ENCODE data around the gene NCKIPSD. TPM values are rescaled to one million over a fixed set of nuclear protein-coding genes. Genes with fewer than 3 reads are reported as not detected.

NCKIPSD gene
- total RNA-seq, 1 experiment from 2014 or later, result 26.9 TPM

DNA sequence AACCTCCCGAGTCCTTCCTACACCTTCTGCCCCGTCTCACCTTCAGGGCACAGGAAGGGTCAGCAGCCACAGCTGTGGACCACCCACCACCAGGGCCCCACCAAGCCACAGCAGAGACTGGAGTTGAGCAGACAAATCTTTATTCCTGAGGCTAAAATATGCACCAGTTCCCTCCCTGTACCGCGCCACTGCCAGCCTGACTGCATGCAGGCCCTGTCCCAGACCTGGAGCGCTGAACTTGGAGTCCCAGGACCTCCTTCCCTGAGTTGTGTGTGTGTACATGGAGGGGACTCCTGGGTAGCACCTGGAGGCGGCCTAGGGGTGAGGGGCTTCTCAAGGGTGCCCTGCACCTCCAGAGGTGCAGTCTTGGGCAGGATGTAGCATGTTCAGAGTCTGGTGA, 60.1 kb downstream of the NCKIPSD start:
- BruUV-seq (replicated peaks), result no TSS peak
- no peak overlapping the region for H3K4me3 Mint-ChIP-seq (ENCODE audit: low read depth, unreplicated experiment)
- H3K27me3 Mint-ChIP-seq (ENCODE audit: unreplicated experiment), result no peaks in the 10 kb centered on the region
- peaks cover 15% of the 10 kb centered on the region for H3K36me3 Mint-ChIP-seq (ENCODE audit: insufficient read depth, unreplicated experiment)
- TF ChIP-seq CTCF (IDR thresholded peaks at IDR 0.05; ENCODE audit: unreplicated experiment), result no peak
- no peaks in the 10 kb centered on the region for H3K9me3 Mint-ChIP-seq (ENCODE audit: low read depth, unreplicated experiment)
- intact Hi-C loops (cut with micrococcal nuclease; ENCODE audit: unreplicated experiment), result no loop called here
- no peak for DNase-seq
- H3K4me1 Mint-ChIP-seq (ENCODE audit: low read depth, unreplicated experiment), result no peaks in the 10 kb centered on the region
- no peak overlapping the region for H3K27ac Mint-ChIP-seq (ENCODE audit: unreplicated experiment)
- CTCF ChIA-PET, result no interaction called here

DNA sequence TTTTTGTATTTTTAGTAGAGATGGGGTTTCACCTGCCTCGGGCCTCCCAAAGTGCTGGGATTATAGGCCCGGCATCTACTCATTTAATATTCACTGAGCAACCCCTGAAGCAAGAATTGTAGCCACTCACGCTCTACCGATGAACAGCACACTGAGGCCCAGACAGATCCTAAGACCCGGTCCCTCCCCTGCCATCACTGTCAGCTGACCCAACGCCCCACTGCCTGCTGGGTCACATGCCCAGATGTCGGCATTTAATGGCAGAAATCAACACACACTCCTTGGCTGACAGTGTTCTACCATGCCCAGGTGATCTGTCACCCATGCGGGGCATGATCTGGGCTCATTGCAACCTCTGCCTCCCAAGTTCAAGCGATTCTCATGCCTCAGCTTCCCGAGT, 60.9 kb downstream of the NCKIPSD start:
- DNase-seq, result no peak
- BruUV-seq (replicated peaks), result no TSS peak
- TF ChIP-seq CTCF (IDR thresholded peaks at IDR 0.05; ENCODE audit: unreplicated experiment), result no peak
- CTCF ChIA-PET, result interaction anchor here (1.3 kb wide), 1 partner anchor 11 kb away, joined by 3 read pairs; the partner anchor contains the start of gene SLC26A6
- H3K36me3 Mint-ChIP-seq (ENCODE audit: insufficient read depth, unreplicated experiment), result peaks cover 15% of the 10 kb centered on the region
- no peaks in the 10 kb centered on the region for H3K4me1 Mint-ChIP-seq (ENCODE audit: low read depth, unreplicated experiment)
- intact Hi-C loops (cut with micrococcal nuclease; ENCODE audit: unreplicated experiment), result no loop called here
- H3K27ac Mint-ChIP-seq (ENCODE audit: unreplicated experiment), result no peak overlapping the region
- no peak overlapping the region for H3K4me3 Mint-ChIP-seq (ENCODE audit: low read depth, unreplicated experiment)
- no peaks in the 10 kb centered on the region for H3K27me3 Mint-ChIP-seq (ENCODE audit: unreplicated experiment)
- no peaks in the 10 kb centered on the region for H3K9me3 Mint-ChIP-seq (ENCODE audit: low read depth, unreplicated experiment)

GRCh38 chr3:48623851-48624547, 61.7 kb downstream of the NCKIPSD start:
- Mint-ChIP-seq H3K36me3 (ENCODE audit: insufficient read depth, unreplicated experiment) (peaks cover 15% of the 10 kb centered on the region), H3K4me3 (ENCODE audit: low read depth, unreplicated experiment) (no peak overlapping the region), H3K27me3 (ENCODE audit: unreplicated experiment) (no peaks in the 10 kb centered on the region), H3K9me3 (ENCODE audit: low read depth, unreplicated experiment) (no peaks in the 10 kb centered on the region), H3K27ac (ENCODE audit: unreplicated experiment) (no peak overlapping the region), H3K4me1 (ENCODE audit: low read depth, unreplicated experiment) (no peaks in the 10 kb centered on the region)
- intact Hi-C loops (cut with micrococcal nuclease; ENCODE audit: unreplicated experiment), result no loop called here
- CTCF ChIA-PET, result interaction anchor here (0.6 to 1.3 kb wide), 3 partner anchors 11 to 287 kb away, joined by 3 read pairs; partner anchors contain the start of gene SLC26A6
- no peak for TF ChIP-seq CTCF (IDR thresholded peaks at IDR 0.05; ENCODE audit: unreplicated experiment)
- DNase-seq, result no peak
- BruUV-seq (replicated peaks), result no TSS peak

Small RNA genes within 50 kb of the gene (microRNA-seq; reads per million reads assigned to microRNA genes)
- not detected for gene MIR4793

Other genes with a start within 250 kb of the NCKIPSD start
- gene CCDC51, start 245.8 kb downstream of the NCKIPSD start, total RNA-seq (2022), result 18.9 and 19.9 TPM in 2 replicates
- gene TMA7, start 245.7 kb downstream of the NCKIPSD start, total RNA-seq (2022), result 139 and 171 TPM in 2 replicates
- 12.5 and 13.7 TPM in 2 replicates for gene ATRIP, start 239.2 kb downstream of the NCKIPSD start, total RNA-seq (2022)
- gene SHISA5, start 181.7 kb downstream of the NCKIPSD start, total RNA-seq (2022), result 192 and 287 TPM in 2 replicates
- 3.6 and 5.1 TPM in 2 replicates for gene PFKFB4, start 129.1 kb downstream of the NCKIPSD start, total RNA-seq (2022)
- gene UCN2, start 122.1 kb downstream of the NCKIPSD start, total RNA-seq (2022), result 0.34 and 0.94 TPM in 2 replicates
- 8.6 and 13.9 TPM in 2 replicates for gene COL7A1, start 90.6 kb downstream of the NCKIPSD start, total RNA-seq (2022)
- gene UQCRC1, start 76.3 kb downstream of the NCKIPSD start, total RNA-seq (2022), result 196 and 207 TPM in 2 replicates
- not detected in 2 replicates for gene TMEM89, start 64.1 kb downstream of the NCKIPSD start, total RNA-seq (2022)
- gene SLC26A6, start 50.5 kb downstream of the NCKIPSD start, total RNA-seq (2022), result 21.6 and 27.0 TPM in 2 replicates
- 24.9 and 28.5 TPM in 2 replicates for gene CELSR3, start 23.0 kb downstream of the NCKIPSD start, total RNA-seq (2022)
- 87.0 and 105 TPM in 2 replicates for gene IP6K2, start 31.3 kb upstream of the NCKIPSD start, total RNA-seq (2022)
- gene PRKAR2A, start 162.0 kb upstream of the NCKIPSD start, total RNA-seq (2022), result 39.0 and 48.0 TPM in 2 replicates
- gene SLC25A20, start 213.0 kb upstream of the NCKIPSD start, total RNA-seq (2022), result 7.9 and 11.4 TPM in 2 replicates
- 98.4 and 109 TPM in 2 replicates for gene ARIH2, start 232.9 kb upstream of the NCKIPSD start, total RNA-seq (2022)

All from Calu3 (cell line).